GM12892 (cell line): ENCODE measurements around the gene HECW1.

Experiments used
- POLR2A ChIP-seq: IDR thresholded peaks from 2 replicates; pipeline ENCODE4 v1.6.1; 2011; ENCODE audit warnings: low read depth, low read length, control low read depth
- POLR2AphosphoS5 ChIP-seq: IDR thresholded peaks from 2 replicates; pipeline ENCODE4 v1.6.1; 2011; ENCODE audit warnings: low read depth, low read length, control low read depth
- TAF1 ChIP-seq: IDR thresholded peaks from 2 replicates; pipeline ENCODE4 v1.6.1; 2011; ENCODE audit warnings: low read depth, mild to moderate bottlenecking, control low read depth, low read length, borderline replicate concordance

DNA sequence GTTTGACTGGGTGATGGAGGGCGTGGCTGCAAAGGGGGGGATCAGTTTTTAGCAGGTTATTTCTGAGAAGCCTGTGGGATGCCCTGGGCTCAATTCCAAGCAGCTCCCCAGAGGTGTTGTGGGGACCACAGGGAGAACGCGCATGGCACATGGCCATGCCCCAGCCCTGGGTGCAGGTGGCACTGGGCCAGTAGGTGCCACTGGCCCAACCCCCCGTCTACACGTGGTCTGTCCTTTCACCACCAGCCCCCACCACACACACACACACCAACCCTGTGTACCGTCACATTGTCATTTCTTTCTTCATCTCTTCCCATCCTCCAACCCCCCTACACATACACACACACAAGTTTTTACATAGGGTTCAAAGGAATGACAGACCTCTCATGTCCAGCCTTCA, 355.4 kb downstream of the HECW1 start:
- TF ChIP-seq POLR2AphosphoS5 (no peak), POLR2A (no peak), TAF1 (no peak)
